AG09319 (cell line): ENCODE results near the gene VPS16.
"Not testable (repeated sequence)": the region's sequence is repeated elsewhere in the genome, so short reads cannot be mapped to it uniquely, and the experiment has no call there.

Experiments
- DNase-seq: peaks from one replicate; pipeline ENCODE4 v3.0.0-alpha.2; 2010; ENCODE audit warnings: low read depth; ENCODE audit errors: extremely low read depth
- CTCF ChIP-seq: IDR thresholded peaks from 2 replicates; pipeline ENCODE4 v1.5.1; 2011; ENCODE audit warnings: low read depth, mild to moderate bottlenecking, inconsistent platforms, low read length, moderate library complexity

Gene VPS16

GRCh38 chr20:2801286-2801728, 39.2 kb upstream of the VPS16 start:
- no peak for TF ChIP-seq CTCF
- DNase-seq, result no peak

- no peak for TF ChIP-seq CTCF
- no peak for DNase-seq
Measured at GRCh38 chr20:2804041-2804828, 36.3 kb upstream of the VPS16 start.

- TF ChIP-seq CTCF, result no peak
Measured at GRCh38 chr20:2804852-2805688, 35.5 kb upstream of the VPS16 start.

GRCh38 chr20:2805689-2806350, 34.7 kb upstream of the VPS16 start:
- DNase-seq, result no peak
- no peak for TF ChIP-seq CTCF

More at GRCh38 chr20:2804852-2805688, 35.5 kb upstream of the VPS16 start:
- no peak for DNase-seq

- no peak for TF ChIP-seq CTCF
- DNase-seq, result no peak
Measured at GRCh38 chr20:2806351-2806701, 34.2 kb upstream of the VPS16 start.

- no peak for DNase-seq
- no peak for TF ChIP-seq CTCF
Measured at GRCh38 chr20:2807019-2807418, 33.5 kb upstream of the VPS16 start.

GRCh38 chr20:2807929-2808328, 32.6 kb upstream of the VPS16 start:
- not testable (repeated sequence) for DNase-seq
